ENCODE measurements around the gene PLCG2. TPM values are rescaled to one million over a fixed set of nuclear protein-coding genes. Genes with fewer than 3 reads are reported as not detected.

Gene PLCG2
- total RNA-seq, 2 experiments from 2014 or later, result 11.0 to 13.3 TPM

- Mint-ChIP-seq H3K27ac (no peak overlapping the region), H3K36me3 (ENCODE audit: low read depth) (no peaks in the 10 kb centered on the region), H3K9me3 (no peaks in the 10 kb centered on the region), H3K4me3 (no peak overlapping the region), H3K4me1 (no peaks in the 10 kb centered on the region), H3K27me3 (no peaks in the 10 kb centered on the region)
- no peak for DNase-seq
- ChIA-PET CTCF (no interaction called here), POLR2A (no interaction called here)
Measured at GRCh38 chr16:81899601-81900000, 120.5 kb downstream of the PLCG2 start.

GRCh38 chr16:81900014-81900413 lies 120.9 kb downstream of the PLCG2 start:
- POLR2A ChIA-PET, result no interaction called here
- no peaks in the 10 kb centered on the region for H3K4me1 Mint-ChIP-seq
- no peaks in the 10 kb centered on the region for H3K36me3 Mint-ChIP-seq (ENCODE audit: low read depth)

GRCh38 chr16:81900456-81900855 lies 121.4 kb downstream of the PLCG2 start:
- Mint-ChIP-seq H3K27me3 (no peaks in the 10 kb centered on the region), H3K9me3 (no peaks in the 10 kb centered on the region), H3K36me3 (ENCODE audit: low read depth) (no peaks in the 10 kb centered on the region), H3K27ac (no peak overlapping the region), H3K4me3 (no peak overlapping the region), H3K4me1 (no peaks in the 10 kb centered on the region)
- ChIA-PET CTCF (no interaction called here), POLR2A (no interaction called here)
- no peak for DNase-seq

More at GRCh38 chr16:81900014-81900413, 120.9 kb downstream of the PLCG2 start:
- Mint-ChIP-seq H3K4me3 (no peak overlapping the region), H3K27me3 (no peaks in the 10 kb centered on the region), H3K9me3 (no peaks in the 10 kb centered on the region), H3K27ac (no peak overlapping the region)
- no peak for DNase-seq
- CTCF ChIA-PET, result no interaction called here

GRCh38 chr16:81901484-81901883 lies 122.4 kb downstream of the PLCG2 start:
- no peak overlapping the region for H3K27ac Mint-ChIP-seq
- ChIA-PET POLR2A (no interaction called here), CTCF (interaction anchor here (0.8 kb wide), 1 partner anchor 10 kb away, joined by 3 read pairs; no protein-coding TSS in a partner anchor)
- H3K9me3 Mint-ChIP-seq, result no peaks in the 10 kb centered on the region
- H3K4me1 Mint-ChIP-seq, result no peaks in the 10 kb centered on the region
- DNase-seq, result no peak
- H3K36me3 Mint-ChIP-seq (ENCODE audit: low read depth), result no peaks in the 10 kb centered on the region
- no peak overlapping the region for H3K4me3 Mint-ChIP-seq
- no peaks in the 10 kb centered on the region for H3K27me3 Mint-ChIP-seq

- Mint-ChIP-seq H3K27ac (no peak overlapping the region), H3K4me3 (no peak overlapping the region), H3K27me3 (no peaks in the 10 kb centered on the region), H3K36me3 (ENCODE audit: low read depth) (no peaks in the 10 kb centered on the region), H3K9me3 (no peaks in the 10 kb centered on the region), H3K4me1 (no peaks in the 10 kb centered on the region)
- CTCF ChIA-PET, result interaction anchor here (0.8 kb wide), 1 partner anchor 11 kb away, joined by 3 read pairs; no protein-coding TSS in a partner anchor
- POLR2A ChIA-PET, result no interaction called here
- no peak for DNase-seq
Measured at GRCh38 chr16:81902025-81902424, 122.9 kb downstream of the PLCG2 start.

- H3K36me3 Mint-ChIP-seq (ENCODE audit: low read depth), result no peaks in the 10 kb centered on the region
- H3K9me3 Mint-ChIP-seq, result no peaks in the 10 kb centered on the region
- H3K27ac Mint-ChIP-seq, result no peak overlapping the region
- ChIA-PET CTCF (interaction anchor here (1.7 kb wide), 1 partner anchor 18 kb away, joined by 5 read pairs; no protein-coding TSS in a partner anchor), POLR2A (no interaction called here)
- no peaks in the 10 kb centered on the region for H3K4me1 Mint-ChIP-seq
- no peak overlapping the region for H3K4me3 Mint-ChIP-seq
- H3K27me3 Mint-ChIP-seq, result no peaks in the 10 kb centered on the region
- DNase-seq, result no peak
Measured at GRCh38 chr16:81904320-81904719, 125.2 kb downstream of the PLCG2 start.

- POLR2A ChIA-PET, result no interaction called here
- no peak for DNase-seq
- CTCF ChIA-PET, result interaction anchor here (1.7 kb wide), 1 partner anchor 19 kb away, joined by 5 read pairs; no protein-coding TSS in a partner anchor
Measured at GRCh38 chr16:81905277-81905676, 126.2 kb downstream of the PLCG2 start.

GRCh38 chr16:81907681-81908080 lies 128.6 kb downstream of the PLCG2 start:
- Mint-ChIP-seq H3K4me1 (no peaks in the 10 kb centered on the region), H3K27ac (no peak overlapping the region), H3K9me3 (no peaks in the 10 kb centered on the region), H3K4me3 (no peak overlapping the region), H3K27me3 (no peaks in the 10 kb centered on the region), H3K36me3 (ENCODE audit: low read depth) (no peaks in the 10 kb centered on the region)
- POLR2A ChIA-PET, result no interaction called here
- DNase-seq, result no peak
- CTCF ChIA-PET, result no interaction called here

More at GRCh38 chr16:81905277-81905676, 126.2 kb downstream of the PLCG2 start:
- Mint-ChIP-seq H3K27ac (no peak overlapping the region), H3K9me3 (no peaks in the 10 kb centered on the region), H3K27me3 (no peaks in the 10 kb centered on the region), H3K36me3 (ENCODE audit: low read depth) (no peaks in the 10 kb centered on the region), H3K4me3 (no peak overlapping the region), H3K4me1 (no peaks in the 10 kb centered on the region)

- DNase-seq, result no peak
- H3K9me3 Mint-ChIP-seq, result no peaks in the 10 kb centered on the region
- H3K4me3 Mint-ChIP-seq, result no peak overlapping the region
- H3K27me3 Mint-ChIP-seq, result no peaks in the 10 kb centered on the region
- H3K27ac Mint-ChIP-seq, result no peak overlapping the region
- CTCF ChIA-PET, result no interaction called here
- no peaks in the 10 kb centered on the region for H3K4me1 Mint-ChIP-seq
- H3K36me3 Mint-ChIP-seq (ENCODE audit: low read depth), result no peaks in the 10 kb centered on the region
- POLR2A ChIA-PET, result no interaction called here
Measured at GRCh38 chr16:81908466-81909262, 129.6 kb downstream of the PLCG2 start.

- Mint-ChIP-seq H3K36me3 (ENCODE audit: low read depth) (no peaks in the 10 kb centered on the region), H3K9me3 (no peaks in the 10 kb centered on the region), H3K4me3 (no peak overlapping the region), H3K27ac (no peak overlapping the region), H3K27me3 (no peaks in the 10 kb centered on the region), H3K4me1 (no peaks in the 10 kb centered on the region)
- ChIA-PET POLR2A (no interaction called here), CTCF (interaction anchor here (1.4 kb wide), 1 partner anchor 13 kb away, joined by 3 read pairs; no protein-coding TSS in a partner anchor)
- no peak for DNase-seq
Measured at GRCh38 chr16:81910366-81910885, 131.3 kb downstream of the PLCG2 start.

- H3K9me3 Mint-ChIP-seq, result no peaks in the 10 kb centered on the region
- H3K4me3 Mint-ChIP-seq, result no peak overlapping the region
- H3K4me1 Mint-ChIP-seq, result no peaks in the 10 kb centered on the region
- DNase-seq, result no peak
- H3K27ac Mint-ChIP-seq, result no peak overlapping the region
- H3K27me3 Mint-ChIP-seq, result no peaks in the 10 kb centered on the region
- POLR2A ChIA-PET, result no interaction called here
- H3K36me3 Mint-ChIP-seq (ENCODE audit: low read depth), result no peaks in the 10 kb centered on the region
- CTCF ChIA-PET, result no interaction called here
Measured at GRCh38 chr16:81912395-81912794, 133.3 kb downstream of the PLCG2 start.

- Mint-ChIP-seq H3K27me3 (no peaks in the 10 kb centered on the region), H3K4me3 (no peak overlapping the region), H3K4me1 (no peaks in the 10 kb centered on the region), H3K36me3 (ENCODE audit: low read depth) (no peaks in the 10 kb centered on the region), H3K9me3 (no peaks in the 10 kb centered on the region), H3K27ac (no peak overlapping the region)
- POLR2A ChIA-PET, result no interaction called here
- DNase-seq, result no peak
- CTCF ChIA-PET, result no interaction called here
Measured at GRCh38 chr16:81913222-81913621, 134.1 kb downstream of the PLCG2 start.

- Mint-ChIP-seq H3K4me1 (no peaks in the 10 kb centered on the region), H3K36me3 (ENCODE audit: low read depth) (peaks cover 4% of the 10 kb centered on the region), H3K4me3 (no peak overlapping the region), H3K9me3 (no peaks in the 10 kb centered on the region), H3K27me3 (no peaks in the 10 kb centered on the region), H3K27ac (no peak overlapping the region)
- ChIA-PET CTCF (no interaction called here), POLR2A (no interaction called here)
- no peak for DNase-seq
Measured at GRCh38 chr16:81917375-81917774, 138.3 kb downstream of the PLCG2 start.

GRCh38 chr16:81918927-81919326 lies 139.8 kb downstream of the PLCG2 start:
- no peak for DNase-seq
- Mint-ChIP-seq H3K27me3 (no peaks in the 10 kb centered on the region), H3K4me3 (no peak overlapping the region), H3K36me3 (ENCODE audit: low read depth) (peaks cover 4% of the 10 kb centered on the region), H3K9me3 (no peaks in the 10 kb centered on the region), H3K4me1 (no peaks in the 10 kb centered on the region), H3K27ac (no peak overlapping the region)
- ChIA-PET CTCF (interaction anchor here (0.5 kb wide), 1 partner anchor 95 kb away, joined by 3 read pairs; no protein-coding TSS in a partner anchor), POLR2A (no interaction called here)

All from activated CD4-positive, alpha-beta memory T cell treated with anti-CD3 and anti-CD28 coated beads, Interleukin-2, amount 10 ng/mL, durations not matched to agents 7 days and 5 days (primary cell).